ENCODE data around the gene RAB30.

DNA sequence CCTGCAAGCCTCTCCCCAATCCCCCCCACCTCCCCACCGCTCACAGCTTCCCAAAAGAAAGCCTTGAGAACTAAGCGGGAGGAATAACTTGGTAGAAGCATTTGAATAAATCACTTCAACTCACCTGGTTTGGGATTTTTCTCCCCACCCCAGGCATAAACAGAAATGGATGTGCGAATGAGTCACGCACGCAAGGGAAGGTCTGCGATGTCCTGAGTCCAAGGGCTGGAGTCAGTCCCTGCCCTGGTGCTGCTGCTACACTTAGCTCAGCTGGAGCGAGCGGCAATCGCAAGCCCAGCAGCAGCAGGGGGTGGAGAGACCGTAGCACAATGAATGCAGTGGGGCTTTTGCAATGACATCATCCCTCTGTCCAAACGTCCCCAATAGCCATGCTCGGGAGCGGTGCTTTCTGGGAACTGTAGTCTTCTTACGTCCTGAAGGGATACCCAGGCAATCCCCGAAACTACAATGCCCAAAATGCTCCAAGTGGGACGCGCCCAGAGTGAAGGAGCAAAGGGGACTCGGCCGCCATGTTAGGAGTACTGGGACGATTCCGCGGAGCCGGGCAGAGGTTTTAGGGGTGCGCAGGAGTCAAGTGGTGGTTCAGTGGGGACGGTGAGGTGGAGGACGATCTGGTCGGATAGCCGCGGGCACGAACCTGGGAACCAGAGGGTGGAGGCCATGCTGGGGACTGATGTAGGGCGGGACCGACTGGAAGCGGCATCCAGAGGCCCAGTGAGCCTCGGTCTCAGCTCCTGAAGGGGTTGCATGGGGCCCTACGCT, at the start of gene RAB30:
- no peak for TF ChIP-seq EP300 (IDR thresholded peaks at IDR 0.05; ENCODE audit: borderline replicate concordance)
- peak; percentile 64 for TF ChIP-seq TCF12 (IDR thresholded peaks at IDR 0.05; ENCODE audit: low read depth)
- TF ChIP-seq, protein P1, sequence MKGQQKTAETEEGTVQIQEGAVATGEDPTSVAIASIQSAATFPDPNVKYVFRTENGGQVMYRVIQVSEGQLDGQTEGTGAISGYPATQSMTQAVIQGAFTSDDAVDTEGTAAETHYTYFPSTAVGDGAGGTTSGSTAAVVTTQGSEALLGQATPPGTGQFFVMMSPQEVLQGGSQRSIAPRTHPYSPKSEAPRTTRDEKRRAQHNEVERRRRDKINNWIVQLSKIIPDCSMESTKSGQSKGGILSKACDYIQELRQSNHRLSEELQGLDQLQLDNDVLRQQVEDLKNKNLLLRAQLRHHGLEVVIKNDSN (IDR thresholded peaks at IDR 0.05): 0 out of 2 replicates have a peak, but pooled peaks have one; percentile 30
- TF ChIP-seq TEAD4 (IDR thresholded peaks at IDR 0.05): no peak
- TF ChIP-seq, protein P2, sequence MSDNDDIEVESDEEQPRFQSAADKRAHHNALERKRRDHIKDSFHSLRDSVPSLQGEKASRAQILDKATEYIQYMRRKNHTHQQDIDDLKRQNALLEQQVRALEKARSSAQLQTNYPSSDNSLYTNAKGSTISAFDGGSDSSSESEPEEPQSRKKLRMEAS (IDR thresholded peaks at IDR 0.05): 0 out of 2 replicates have a peak, but pooled peaks have one; percentile 20
- no peak for TF ChIP-seq CEBPB (IDR thresholded peaks at IDR 0.05)
- TF ChIP-seq FOXM1 (IDR thresholded peaks at IDR 0.05; ENCODE audit: borderline replicate concordance, low read depth): no peak
- no peak for TF ChIP-seq EGR1 (IDR thresholded peaks at IDR 0.05)
- peak; percentile 9; the same call in 1 of the 2 replicates for TF ChIP-seq RAD21 (IDR thresholded peaks at IDR 0.05; ENCODE audit: low read depth)
- no peak; the same call in 1 of the 2 replicates for TF ChIP-seq ZBTB7A (IDR thresholded peaks at IDR 0.05; ENCODE audit: low read depth)
- TF ChIP-seq REST (IDR thresholded peaks at IDR 0.05; ENCODE audit: low read depth): no peak
- TF ChIP-seq CREB1 (IDR thresholded peaks at IDR 0.05; ENCODE audit: low read depth): 0 out of 2 replicates have a peak, but pooled peaks have one; percentile 48

Data from Ishikawa (cell line).